ENCODE measurements around the gene UBE2Q1.
A peak's percentile ranks its signal among the peaks of the same experiment; 100 is the strongest.

UBE2Q1 gene

GRCh38 chr1:154577346-154578057 is 19.0 kb upstream of the UBE2Q1 start:
- Histone ChIP-seq H3K4me3 (ENCODE audit: low read depth, low read length) (no peak overlapping the region), H3K4me1 (ENCODE audit: control insufficient read depth, insufficient read depth, low read length) (peaks cover 7% of the 10 kb centered on the region; the same call in 1 of the 2 replicates), H3K27ac (ENCODE audit: low read depth, low read length) (no peak overlapping the region), H3K36me3 (ENCODE audit: control insufficient read depth, insufficient read depth, low read length) (peaks cover 58% of the 10 kb centered on the region), H3K9ac (ENCODE audit: low read length) (no peak overlapping the region), H3K27me3 (ENCODE audit: control insufficient read depth, insufficient read depth, low read length) (no peaks in the 10 kb centered on the region), H3K9me3 (ENCODE audit: control insufficient read depth, insufficient read depth, low read depth, low read length) (no peaks in the 10 kb centered on the region)

DNA sequence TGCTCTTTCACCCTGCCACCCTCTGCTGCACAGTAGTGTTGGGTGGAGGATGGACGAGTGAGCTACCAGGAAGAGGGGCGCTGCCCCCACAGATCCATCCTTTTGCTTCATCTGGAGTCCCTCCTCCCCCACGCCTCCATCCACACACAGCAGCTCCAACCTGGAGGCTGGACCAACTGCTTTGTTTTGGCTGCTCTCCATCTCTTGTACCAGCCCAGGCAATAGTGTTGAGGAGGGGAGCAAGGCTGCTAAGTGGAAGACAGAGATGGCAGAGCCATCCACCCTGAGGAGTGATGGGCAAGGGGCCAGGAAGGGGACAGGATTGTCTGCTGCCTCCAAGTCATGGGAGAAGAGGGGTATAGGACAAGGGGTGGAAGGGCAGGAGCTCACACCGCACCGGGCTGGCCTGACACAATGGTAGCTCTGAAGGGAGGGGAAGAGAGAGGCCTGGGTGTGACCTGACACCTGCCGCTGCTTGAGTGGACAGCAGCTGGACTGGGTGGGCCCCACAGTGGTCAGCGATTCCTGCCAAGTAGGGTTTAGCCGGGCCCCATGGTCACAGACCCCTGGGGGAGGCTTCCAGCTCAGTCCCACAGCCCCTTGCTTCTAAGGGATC is 17.6 kb upstream of the UBE2Q1 start:
- Histone ChIP-seq H3K27ac (ENCODE audit: low read depth, low read length) (no peak overlapping the region), H3K27me3 (ENCODE audit: control insufficient read depth, insufficient read depth, low read length) (peaks cover 3% of the 10 kb centered on the region; the same call in 1 of the 2 replicates), H3K4me3 (ENCODE audit: low read depth, low read length) (no peak overlapping the region), H3K9me3 (ENCODE audit: control insufficient read depth, insufficient read depth, low read depth, low read length) (no peaks in the 10 kb centered on the region), H3K4me1 (ENCODE audit: control insufficient read depth, insufficient read depth, low read length) (peaks cover 11% of the 10 kb centered on the region; the same call in 1 of the 2 replicates), H3K9ac (ENCODE audit: low read length) (no peak overlapping the region), H3K36me3 (ENCODE audit: control insufficient read depth, insufficient read depth, low read length) (peaks cover 45% of the 10 kb centered on the region)

DNA sequence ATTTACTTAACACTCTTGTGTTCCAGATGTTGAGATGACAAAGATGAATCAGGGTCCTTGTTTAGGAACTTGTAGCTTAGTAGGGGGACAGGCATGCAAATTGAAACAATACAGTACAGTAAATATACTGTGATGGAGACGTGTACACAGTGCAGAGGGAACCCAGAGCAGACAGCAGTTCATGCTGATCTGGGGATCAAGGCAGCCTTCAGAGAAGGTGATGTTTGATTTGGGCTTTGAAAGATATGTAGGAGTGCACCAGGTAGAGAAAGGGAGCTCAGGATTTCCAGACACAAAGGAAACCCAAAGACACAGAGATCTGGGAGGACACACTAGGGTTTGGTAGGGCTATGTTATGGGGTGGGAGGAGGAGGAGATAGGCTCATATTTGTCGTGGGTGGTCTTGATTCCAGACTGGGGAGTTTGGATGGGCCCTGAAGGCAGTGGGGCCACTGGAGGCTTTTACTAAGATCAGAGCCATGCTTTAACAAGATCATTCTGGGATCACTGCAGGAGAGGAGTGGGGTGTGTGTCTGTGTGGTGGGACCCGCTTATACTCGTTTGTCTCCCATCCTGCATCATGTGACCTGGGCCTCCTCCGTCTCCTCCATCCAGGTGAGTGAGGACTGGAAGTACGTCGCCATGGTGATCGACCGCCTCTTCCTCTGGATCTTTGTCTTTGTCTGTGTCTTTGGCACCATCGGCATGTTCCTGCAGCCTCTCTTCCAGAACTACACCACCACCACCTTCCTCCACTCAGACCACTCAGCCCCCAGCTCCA is 16.9 kb upstream of the UBE2Q1 start:
- no peak overlapping the region for H3K4me3 ChIP-seq (ENCODE audit: low read depth, low read length)
- no peak overlapping the region for H3K9ac ChIP-seq (ENCODE audit: low read length)
- H3K27ac ChIP-seq (ENCODE audit: low read depth, low read length) = no peak overlapping the region

GRCh38 chr1:154574716-154575115 is 16.3 kb upstream of the UBE2Q1 start:
- H3K27me3 ChIP-seq (ENCODE audit: control insufficient read depth, insufficient read depth, low read length) = peaks cover 16% of the 10 kb centered on the region; the same call in 1 of the 2 replicates
- no peak overlapping the region for H3K4me3 ChIP-seq (ENCODE audit: low read depth, low read length)
- H3K4me1 ChIP-seq (ENCODE audit: control insufficient read depth, insufficient read depth, low read length) = peaks cover 11% of the 10 kb centered on the region; the same call in 1 of the 2 replicates
- no peaks in the 10 kb centered on the region for H3K9me3 ChIP-seq (ENCODE audit: control insufficient read depth, insufficient read depth, low read depth, low read length)
- H3K27ac ChIP-seq (ENCODE audit: low read depth, low read length) = no peak overlapping the region
- H3K36me3 ChIP-seq (ENCODE audit: control insufficient read depth, insufficient read depth, low read length) = peaks cover 32% of the 10 kb centered on the region
- no peak overlapping the region for H3K9ac ChIP-seq (ENCODE audit: low read length)

More for the DNA sequence above, 16.9 kb upstream of the UBE2Q1 start:
- H3K36me3 ChIP-seq (ENCODE audit: control insufficient read depth, insufficient read depth, low read length) = peaks cover 38% of the 10 kb centered on the region
- H3K4me1 ChIP-seq (ENCODE audit: control insufficient read depth, insufficient read depth, low read length) = peaks cover 11% of the 10 kb centered on the region; the same call in 1 of the 2 replicates
- H3K9me3 ChIP-seq (ENCODE audit: control insufficient read depth, insufficient read depth, low read depth, low read length) = no peaks in the 10 kb centered on the region
- peaks cover 10% of the 10 kb centered on the region; the same call in 1 of the 2 replicates for H3K27me3 ChIP-seq (ENCODE audit: control insufficient read depth, insufficient read depth, low read length)

- peaks cover 15% of the 10 kb centered on the region; the same call in 1 of the 2 replicates for H3K4me1 ChIP-seq (ENCODE audit: control insufficient read depth, insufficient read depth, low read length)
- H3K9me3 ChIP-seq (ENCODE audit: control insufficient read depth, insufficient read depth, low read depth, low read length) = no peaks in the 10 kb centered on the region
- H3K9ac ChIP-seq (ENCODE audit: low read length) = no peak overlapping the region
- peaks cover 32% of the 10 kb centered on the region for H3K27me3 ChIP-seq (ENCODE audit: control insufficient read depth, insufficient read depth, low read length)
- H3K4me3 ChIP-seq (ENCODE audit: low read depth, low read length) = no peak overlapping the region
- no peak overlapping the region for H3K27ac ChIP-seq (ENCODE audit: low read depth, low read length)
- peaks cover 16% of the 10 kb centered on the region for H3K36me3 ChIP-seq (ENCODE audit: control insufficient read depth, insufficient read depth, low read length)
Observed at GRCh38 chr1:154573168-154573510, 14.7 kb upstream of the UBE2Q1 start.

DNA sequence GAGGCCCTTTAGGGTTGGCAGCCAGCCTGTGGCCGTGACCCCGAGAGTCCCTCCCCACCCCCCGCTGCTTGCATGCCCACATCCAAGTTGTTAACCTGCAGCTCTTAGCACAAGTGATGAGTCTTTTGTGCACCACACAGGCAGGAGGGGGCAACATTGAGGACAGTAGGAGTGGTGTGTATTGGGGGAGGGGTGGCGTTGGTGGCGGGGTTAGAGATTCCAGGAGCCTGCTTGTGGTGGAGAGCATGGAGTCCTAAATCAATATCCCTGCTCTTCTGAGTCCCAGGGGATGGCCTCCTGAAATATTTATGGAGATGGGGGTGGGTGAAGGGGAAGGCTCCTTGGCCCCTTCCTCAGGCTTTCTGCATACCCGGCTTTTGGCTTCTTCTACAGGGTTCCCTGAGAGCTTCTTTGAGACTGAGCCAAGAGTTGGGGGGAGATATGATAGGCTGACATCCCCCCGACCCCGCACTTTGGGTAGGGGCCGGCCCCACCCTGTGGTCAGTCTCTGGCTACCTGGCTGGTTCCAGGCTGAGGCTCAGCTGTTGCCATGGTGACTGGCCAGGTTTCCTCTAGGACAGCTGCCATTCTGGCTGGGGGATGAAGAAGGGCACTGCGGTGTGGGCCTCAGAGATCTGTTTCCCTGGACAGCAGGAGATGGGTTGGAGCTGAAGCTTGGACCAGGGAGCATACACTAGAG is 14.2 kb upstream of the UBE2Q1 start:
- Histone ChIP-seq H3K9ac (ENCODE audit: low read length) (no peak overlapping the region), H3K27ac (ENCODE audit: low read depth, low read length) (no peak overlapping the region), H3K27me3 (ENCODE audit: control insufficient read depth, insufficient read depth, low read length) (peaks cover 35% of the 10 kb centered on the region), H3K4me3 (ENCODE audit: low read depth, low read length) (no peak overlapping the region), H3K36me3 (ENCODE audit: control insufficient read depth, insufficient read depth, low read length) (peaks cover 11% of the 10 kb centered on the region; the same call in 1 of the 2 replicates), H3K9me3 (ENCODE audit: control insufficient read depth, insufficient read depth, low read depth, low read length) (no peaks in the 10 kb centered on the region), H3K4me1 (ENCODE audit: control insufficient read depth, insufficient read depth, low read length) (peaks cover 15% of the 10 kb centered on the region; the same call in 1 of the 2 replicates)

DNA sequence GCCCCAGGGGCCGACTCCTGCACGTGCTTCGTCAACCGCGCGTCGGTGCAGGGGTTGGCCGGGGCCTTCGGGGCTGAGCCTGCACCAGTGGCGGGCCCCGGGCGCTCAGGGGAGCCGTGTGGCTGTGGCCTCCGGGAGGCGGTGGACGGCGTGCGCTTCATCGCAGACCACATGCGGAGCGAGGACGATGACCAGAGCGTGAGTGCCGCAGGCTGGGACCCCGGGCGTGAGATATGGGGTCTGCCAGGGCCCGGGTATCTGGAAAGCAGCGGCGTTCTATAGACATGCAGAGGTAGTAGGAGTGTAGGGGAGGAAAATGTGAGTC is 13.5 kb upstream of the UBE2Q1 start:
- Histone ChIP-seq H3K9ac (ENCODE audit: low read length) (no peak overlapping the region), H3K27me3 (ENCODE audit: control insufficient read depth, insufficient read depth, low read length) (peaks cover 42% of the 10 kb centered on the region), H3K27ac (ENCODE audit: low read depth, low read length) (no peak overlapping the region), H3K4me3 (ENCODE audit: low read depth, low read length) (no peak overlapping the region), H3K9me3 (ENCODE audit: control insufficient read depth, insufficient read depth, low read depth, low read length) (no peaks in the 10 kb centered on the region), H3K4me1 (ENCODE audit: control insufficient read depth, insufficient read depth, low read length) (peaks cover 15% of the 10 kb centered on the region; the same call in 1 of the 2 replicates), H3K36me3 (ENCODE audit: control insufficient read depth, insufficient read depth, low read length) (0 out of 2 replicates have a peak, but pooled peaks cover 4% of the 10 kb centered on the region)

- Histone ChIP-seq H3K9ac (ENCODE audit: low read length) (no peak overlapping the region), H3K4me1 (ENCODE audit: control insufficient read depth, insufficient read depth, low read length) (peaks cover 15% of the 10 kb centered on the region; the same call in 1 of the 2 replicates), H3K9me3 (ENCODE audit: control insufficient read depth, insufficient read depth, low read depth, low read length) (no peaks in the 10 kb centered on the region), H3K36me3 (ENCODE audit: control insufficient read depth, insufficient read depth, low read length) (0 out of 2 replicates have a peak, but pooled peaks cover 2% of the 10 kb centered on the region), H3K27ac (ENCODE audit: low read depth, low read length) (no peak overlapping the region), H3K4me3 (ENCODE audit: low read depth, low read length) (no peak overlapping the region), H3K27me3 (ENCODE audit: control insufficient read depth, insufficient read depth, low read length) (peaks cover 47% of the 10 kb centered on the region)
Observed at GRCh38 chr1:154571244-154571963, 12.9 kb upstream of the UBE2Q1 start.

GRCh38 chr1:154568157-154568815 is 9.8 kb upstream of the UBE2Q1 start:
- H3K27me3 ChIP-seq (ENCODE audit: control insufficient read depth, insufficient read depth, low read length) = peaks cover 60% of the 10 kb centered on the region

More at GRCh38 chr1:154568157-154568815, 9.8 kb upstream of the UBE2Q1 start:
- peak overlapping the region; percentile 60 for H3K4me3 ChIP-seq (ENCODE audit: low read depth, low read length)
- H3K27ac ChIP-seq (ENCODE audit: low read depth, low read length) = no peak overlapping the region
- H3K9ac ChIP-seq (ENCODE audit: low read length) = no peak overlapping the region
- no peaks in the 10 kb centered on the region for H3K36me3 ChIP-seq (ENCODE audit: control insufficient read depth, insufficient read depth, low read length)
- peaks cover 15% of the 10 kb centered on the region; the same call in 1 of the 2 replicates for H3K4me1 ChIP-seq (ENCODE audit: control insufficient read depth, insufficient read depth, low read length)
- H3K9me3 ChIP-seq (ENCODE audit: control insufficient read depth, insufficient read depth, low read depth, low read length) = no peaks in the 10 kb centered on the region
